ENCODE data around the gene CSF3R. TPM values are rescaled to one million over a fixed set of nuclear protein-coding genes. Genes with fewer than 3 reads are reported as not detected.

The CSF3R gene
- total and polyA plus RNA-seq, 2 donors (not counting 3 experiments of a cell fraction or from before 2014, with no cell fraction given): not detected

GRCh38 chr1:36476945-36477344 lies 5.8 kb downstream of the CSF3R start:
- Histone ChIP-seq H3K4me3 (replicated peaks in 1 of 3; ENCODE audit: insufficient read depth in 1 of 3, low read depth in 1 of 3, low read length in 3 of 3) (no peak overlapping the region), H3K27ac (ENCODE audit: insufficient read depth, low read depth, low read length) (no peak overlapping the region), H2AFZ (ENCODE audit: low read depth, low read length) (no peak overlapping the region), H3K4me2 (ENCODE audit: insufficient read depth, low read length) (no peak overlapping the region), H4K20me1 (replicated peaks; ENCODE audit: control insufficient read depth, extremely low read depth, insufficient read depth, low read length) (no peaks in the 10 kb centered on the region), H3K9ac (replicated peaks; ENCODE audit: extremely low read depth, insufficient read depth, low read length) (no peak overlapping the region), H3K4me1 (ENCODE audit: control insufficient read depth, extremely low read depth, insufficient read depth, low read length) (no peaks in the 10 kb centered on the region), H3K36me3 (ENCODE audit: control insufficient read depth in 2 of 2, extremely low read depth in 1 of 2, insufficient read depth in 2 of 2, low read length in 2 of 2) (no peaks in the 10 kb centered on the region), H3K27me3 (ENCODE audit: control insufficient read depth in 2 of 2, insufficient read depth in 2 of 2, low read length in 2 of 2) (peaks cover 0 to 5% of the 10 kb centered on the region in 2 experiments), H3K79me2 (ENCODE audit: control insufficient read depth, insufficient read depth, low read length) (no peaks in the 10 kb centered on the region), H3K9me3 (replicated peaks; ENCODE audit: control insufficient read depth, insufficient read depth, low read length) (no peaks in the 10 kb centered on the region), H3K9me1 (replicated peaks; ENCODE audit: control insufficient read depth, extremely low read depth, insufficient read depth, low read length) (no peaks in the 10 kb centered on the region)
- BruUV-seq (replicated peaks): no TSS peak
- TF ChIP-seq, protein P1, sequence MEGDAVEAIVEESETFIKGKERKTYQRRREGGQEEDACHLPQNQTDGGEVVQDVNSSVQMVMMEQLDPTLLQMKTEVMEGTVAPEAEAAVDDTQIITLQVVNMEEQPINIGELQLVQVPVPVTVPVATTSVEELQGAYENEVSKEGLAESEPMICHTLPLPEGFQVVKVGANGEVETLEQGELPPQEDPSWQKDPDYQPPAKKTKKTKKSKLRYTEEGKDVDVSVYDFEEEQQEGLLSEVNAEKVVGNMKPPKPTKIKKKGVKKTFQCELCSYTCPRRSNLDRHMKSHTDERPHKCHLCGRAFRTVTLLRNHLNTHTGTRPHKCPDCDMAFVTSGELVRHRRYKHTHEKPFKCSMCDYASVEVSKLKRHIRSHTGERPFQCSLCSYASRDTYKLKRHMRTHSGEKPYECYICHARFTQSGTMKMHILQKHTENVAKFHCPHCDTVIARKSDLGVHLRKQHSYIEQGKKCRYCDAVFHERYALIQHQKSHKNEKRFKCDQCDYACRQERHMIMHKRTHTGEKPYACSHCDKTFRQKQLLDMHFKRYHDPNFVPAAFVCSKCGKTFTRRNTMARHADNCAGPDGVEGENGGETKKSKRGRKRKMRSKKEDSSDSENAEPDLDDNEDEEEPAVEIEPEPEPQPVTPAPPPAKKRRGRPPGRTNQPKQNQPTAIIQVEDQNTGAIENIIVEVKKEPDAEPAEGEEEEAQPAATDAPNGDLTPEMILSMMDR (IDR thresholded peaks at IDR 0.05; ENCODE audit: extremely low read depth in 1 of 2, insufficient read depth in 1 of 2, low read depth in 1 of 2, low read length in 2 of 2): no peak
- no peak for TF ChIP-seq MYC (IDR thresholded peaks at IDR 0.05; ENCODE audit: low read depth, low read length)
- TF ChIP-seq EZH2 (IDR thresholded peaks at IDR 0.05; ENCODE audit: borderline replicate concordance, low read depth, low read length, severe bottlenecking): no peak
- no peak for TF ChIP-seq JUN (IDR thresholded peaks at IDR 0.05; ENCODE audit: borderline replicate concordance, insufficient read depth, insufficient read length, low read depth)
- no peak for TF ChIP-seq MAX (IDR thresholded peaks at IDR 0.05; ENCODE audit: insufficient read depth, insufficient read length)
- TF ChIP-seq POLR2AphosphoS5 (IDR thresholded peaks at IDR 0.05; ENCODE audit: insufficient read depth, low read depth, low read length): no peak
- TF ChIP-seq FOS (IDR thresholded peaks at IDR 0.05; ENCODE audit: borderline replicate concordance, insufficient read depth, low read length): no peak
- TF ChIP-seq GATA2 (IDR thresholded peaks at IDR 0.05; ENCODE audit: insufficient read depth, insufficient read length, low read depth, low read length): no peak
- no peak for TF ChIP-seq POLR2A (IDR thresholded peaks at IDR 0.05; ENCODE audit: low read depth, low read length)
- FAIRE-seq (no peak), DNase-seq (ENCODE audit: low read depth, low spot score) (no peak)
- intact Hi-C loops (cut with micrococcal nuclease): no loop called here
- ChIA-PET CTCF (interaction anchor here (1.2 kb wide), 1 partner anchor 13 kb away, joined by 3 read pairs; the partner anchor contains the start of gene MRPS15), POLR2A (no interaction called here)
- dilution Hi-C loops (cut with MboI; ENCODE audit: extremely low pct_ligation_motif_present, low sequenced_read_pairs): no loop called here

Data from endothelial cell of umbilical vein (primary cell).